Body of pancreas (tissue), 4 donors: ENCODE data around the gene PRLHR. TPM values are rescaled to one million over a fixed set of nuclear protein-coding genes. Genes with fewer than 3 reads are reported as not detected.

Source experiments
- ATAC-seq: fragments of 150-250 bp; one replicate; pipeline ENCODE4 v1.9.1; 2016
- DNase-seq, 4 donors: peaks; one replicate each; pipeline ENCODE4 v3.0.0-alpha.2; 2019
- H3K27ac ChIP-seq, 4 donors: fragments of 200-600 bp; sonication (generic); 1 replicate in 3 of 4; 2 replicates in 1 of 4; pipeline versions ENCODE4 v1.5.1 to v1.6.1; 2016 to 2019; ENCODE audit warnings: mild to moderate bottlenecking in 1 of 4, mixed read lengths in 1 of 4, moderate library complexity in 1 of 4
- H3K27me3 ChIP-seq, 2 donors: fragments of 200-600 bp; sonication (generic); one replicate each; pipeline ENCODE4 v1.6.0; 2016; ENCODE audit warnings: mild to moderate bottlenecking in 1 of 2
- H3K36me3 ChIP-seq, 2 donors: fragments of 200-600 bp; sonication (generic); replicated peaks in 1 of 2; 2 replicates each; pipeline ENCODE4 v1.5.1; 2016; ENCODE audit warnings: low read depth in 2 of 2; ENCODE audit not compliant: insufficient read depth in 1 of 2
- H3K4me1 ChIP-seq: fragments of 200-600 bp; sonication (generic); one replicate; pipeline ENCODE4 v1.6.0; 2016
- H3K4me3 ChIP-seq, 2 donors: fragments of 200-600 bp; sonication (generic); 1 replicate in 1 of 2; 2 replicates in 1 of 2; pipeline ENCODE4 v1.5.1; 2016 to 2019
- H3K9me3 ChIP-seq, 3 donors: fragments of 200-600 bp; sonication (generic); 1 replicate in 2 of 3; 2 replicates in 1 of 3; pipeline ENCODE4 v1.5.1; 2016
- CTCF ChIP-seq, 7 experiments: fragments of 450-650 bp in 4 of 7; fragments of 200-600 bp in 3 of 7; sonication (generic) in 3 of 7; IDR thresholded peaks; one replicate each; pipeline ENCODE4 v1.5.1; 2016 to 2019; ENCODE audit warnings: antibody characterized with exemption in 7 of 7
- POLR2A ChIP-seq, 3 donors: fragments of 450-650 bp; IDR thresholded peaks; one replicate each; pipeline ENCODE4 v1.6.1; 2016; ENCODE audit warnings: antibody characterized with exemption in 3 of 3, mild to moderate bottlenecking in 2 of 3
- WGBS, 2 donors: methylation state at CpG; one replicate each; pipeline ENCODE4 v1.1.5; 2017; 5-methylcytosine and 5-hydroxymethylcytosine counted together
- intact Hi-C: fragments of 100-400 bp; cut with DNase I; formaldehyde crosslinking; loops from one replicate; pipeline ENCODE4 v1.15.1; 2023
- total RNA-seq, 2 donors: library from RNA; depleted of rRNA; stranded (reverse); fragments of >200 nt; gene quantifications; one replicate each; pipeline ENCODE4 v1.1.0, GENCODE V29; 2016

The PRLHR gene
- total RNA-seq, 2 donors from 2014 or later = not detected

GRCh38 chr10:118547282-118547681 lies 48.2 kb downstream of the PRLHR start:
- no peak for DNase-seq
- ATAC-seq = no peak
- 80 to 83% methylated on average over 5 of the region's 5 CpGs for WGBS, 2 donors
- TF ChIP-seq CTCF (IDR thresholded peaks at IDR 0.05) (no peak), POLR2A (IDR thresholded peaks at IDR 0.05) (no peak)
- Histone ChIP-seq H3K9me3 (no peaks in the 10 kb centered on the region), H3K4me1 (peaks cover 4% of the 10 kb centered on the region), H3K27me3 (no peaks in the 10 kb centered on the region), H3K27ac (no peak overlapping the region), H3K4me3 (no peak overlapping the region), H3K36me3 (no peaks in the 10 kb centered on the region)
- intact Hi-C loops = no loop called here

GRCh38 chr10:118546479-118546878 lies 49.0 kb downstream of the PRLHR start:
- no peak for ATAC-seq
- no peak for TF ChIP-seq POLR2A (IDR thresholded peaks at IDR 0.05)
- no peak for TF ChIP-seq CTCF (IDR thresholded peaks at IDR 0.05)
- Histone ChIP-seq H3K4me1 (peaks cover 4% of the 10 kb centered on the region), H3K27me3 (no peaks in the 10 kb centered on the region), H3K36me3 (no peaks in the 10 kb centered on the region), H3K9me3 (no peaks in the 10 kb centered on the region), H3K27ac (no peak overlapping the region), H3K4me3 (no peak overlapping the region)
- no peak for DNase-seq
- intact Hi-C loops = no loop called here
- WGBS, 2 donors = 49 to 71% methylated on average over 2 of the region's 2 CpGs

- H3K9me3 ChIP-seq = no peaks in the 10 kb centered on the region
- no peaks in the 10 kb centered on the region for H3K36me3 ChIP-seq
- WGBS, 2 donors = 0 to 61% methylated on average over 1 of the region's 1 CpG
- intact Hi-C loops = no loop called here
- H3K4me1 ChIP-seq = peaks cover 4% of the 10 kb centered on the region
- H3K27ac ChIP-seq = no peak overlapping the region
- no peak for DNase-seq
- ATAC-seq = no peak
- no peak overlapping the region for H3K4me3 ChIP-seq
- TF ChIP-seq CTCF (IDR thresholded peaks at IDR 0.05) = no peak
- no peak for TF ChIP-seq POLR2A (IDR thresholded peaks at IDR 0.05)
- no peaks in the 10 kb centered on the region for H3K27me3 ChIP-seq
Measured at GRCh38 chr10:118545381-118545780, 50.1 kb downstream of the PRLHR start.

GRCh38 chr10:118544401-118544948 lies 51.0 kb downstream of the PRLHR start:
- TF ChIP-seq CTCF (IDR thresholded peaks at IDR 0.05) (peak in 1 of 7 experiments; percentile 1), POLR2A (IDR thresholded peaks at IDR 0.05) (no peak)
- Histone ChIP-seq H3K36me3 (no peaks in the 10 kb centered on the region), H3K27ac (no peak overlapping the region), H3K27me3 (no peaks in the 10 kb centered on the region), H3K9me3 (no peaks in the 10 kb centered on the region), H3K4me3 (no peak overlapping the region), H3K4me1 (peaks cover 4% of the 10 kb centered on the region)
- 65 to 66% methylated on average over 4 of the region's 4 CpGs for WGBS, 2 donors
- ATAC-seq = no peak
- DNase-seq = no peak
- intact Hi-C loops = no loop called here

- H3K27ac ChIP-seq = no peak overlapping the region
- intact Hi-C loops = no loop called here
- no peaks in the 10 kb centered on the region for H3K27me3 ChIP-seq
- 14 to 15% methylated on average over 8 to 13 of the region's 13 CpGs for WGBS, 2 donors
- no peak overlapping the region for H3K4me3 ChIP-seq
- no peaks in the 10 kb centered on the region for H3K9me3 ChIP-seq
- DNase-seq = peak; percentile 58 to 72 (median 62)
- H3K4me1 ChIP-seq = peaks cover 4% of the 10 kb centered on the region
- peak; percentile 79 for ATAC-seq
- no peaks in the 10 kb centered on the region for H3K36me3 ChIP-seq
- no peak for TF ChIP-seq POLR2A (IDR thresholded peaks at IDR 0.05)
- TF ChIP-seq CTCF (IDR thresholded peaks at IDR 0.05) = peak; percentile 34 to 67 (median 58)
Measured at GRCh38 chr10:118543714-118544400, 51.6 kb downstream of the PRLHR start.
